ENCODE results near the gene SNAPIN. TPM values are rescaled to one million over a fixed set of nuclear protein-coding genes. Genes with fewer than 3 reads are reported as not detected.
A peak's percentile ranks its signal among the peaks of the same experiment; 100 is the strongest.

The SNAPIN gene
- total and polyA plus RNA-seq, 9 of the 15 experiments (the other 6 are each of a cell fraction or from before 2014, with no cell fraction given) = 11.2 to 43.9 (median 32.3) TPM

GRCh38 chr1:153658400-153659174, at the start of gene SNAPIN (continued):
- TF ChIP-seq MYNN (IDR thresholded peaks at IDR 0.05) (no peak), MYNN (CRISPR knock-in tag; IDR thresholded peaks at IDR 0.05) (no peak), PHB2 (IDR thresholded peaks at IDR 0.05; ENCODE audit: low read depth) (no peak), HMGXB4 (CRISPR knock-in tag; IDR thresholded peaks at IDR 0.05) (no peak), PCBP1 (IDR thresholded peaks at IDR 0.05; ENCODE audit: low read depth, low read length, poor library complexity, severe bottlenecking) (peak; percentile 52), E2F1 (CRISPR knock-in tag; IDR thresholded peaks at IDR 0.05) (0 out of 2 replicates have a peak, but pooled peaks have one; percentile 12), ETV5 (CRISPR knock-in tag; IDR thresholded peaks at IDR 0.05; ENCODE audit: low read depth) (peak; percentile 53; the same call in 1 of the 2 replicates), CBX2 (IDR thresholded peaks at IDR 0.05; ENCODE audit: insufficient read depth, low read length, poor library complexity, severe bottlenecking) (no peak), HDAC3 (IDR thresholded peaks at IDR 0.05; ENCODE audit: borderline replicate concordance, partially characterized antibody) (no peak), ZC3H4 (CRISPR knock-in tag; IDR thresholded peaks at IDR 0.05; ENCODE audit: borderline replicate concordance) (no peak), CGGBP1 (CRISPR knock-in tag; IDR thresholded peaks at IDR 0.05) (no peak), PURB (CRISPR knock-in tag; IDR thresholded peaks at IDR 0.05; ENCODE audit: low read depth) (no peak), KDM2B (CRISPR knock-in tag; IDR thresholded peaks at IDR 0.05) (no peak), RERE (CRISPR knock-in tag; IDR thresholded peaks at IDR 0.05; ENCODE audit: borderline replicate concordance) (no peak), CTBP1 (IDR thresholded peaks at IDR 0.05; ENCODE audit: borderline replicate concordance) (0 out of 2 replicates have a peak, but pooled peaks have one; percentile 15), CHD2 (IDR thresholded peaks at IDR 0.05; ENCODE audit: low read depth, low read length) (no peak), SRSF3 (IDR thresholded peaks at IDR 0.05; ENCODE audit: insufficient read depth, low read length) (no peak)

All from K562 (cell line).